GM13976 (cell line): ENCODE results near the gene MYCBP2.
"Not testable (repeated sequence)": the region's sequence is repeated elsewhere in the genome, so short reads cannot be mapped to it uniquely, and the experiment has no call there.

Source experiments
- DNase-seq: peaks from one replicate; pipeline ENCODE4 v3.0.0; 2012; ENCODE audit warnings: low spot score
- in situ Hi-C: fragments of 300-500 bp; cut with MboI; formaldehyde crosslinking; loops from one replicate; pipeline ENCODE4 v1.12.0; 2022; ENCODE audit warnings: low sequenced_read_pairs, mixed read lengths, inconsistent platforms; ENCODE audit not compliant: unreplicated experiment
- TF ChIP-seq, protein P1 (sequence below): IDR thresholded peaks from 2 replicates; pipeline ENCODE4 v1.5.1; 2012; ENCODE audit warnings: borderline replicate concordance, mild to moderate bottlenecking; ENCODE audit not compliant: insufficient read depth; ENCODE audit errors: extremely low read depth, missing control alignments, control extremely low read depth

Gene MYCBP2

DNA sequence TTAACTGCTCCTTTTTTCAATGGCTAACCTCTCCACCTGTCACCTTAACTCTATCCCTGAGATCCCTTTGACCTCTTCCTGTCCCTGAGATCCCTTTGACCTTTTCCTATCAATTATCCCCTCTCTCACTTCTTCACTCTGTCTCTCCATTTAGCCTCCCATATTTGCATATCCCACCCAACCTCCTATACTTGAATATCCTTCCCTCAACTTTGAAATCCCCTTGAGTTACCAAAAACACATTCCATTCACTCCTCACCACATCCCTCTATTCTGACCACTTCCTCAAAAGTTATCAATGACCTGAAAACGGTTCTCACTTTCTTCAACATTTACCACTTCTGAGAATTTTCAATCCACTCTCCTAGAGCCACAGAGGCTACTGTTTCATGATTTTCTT, 3.0 kb downstream of the MYCBP2 start:
- in situ Hi-C loops = no loop called here
- TF ChIP-seq, protein P1, sequence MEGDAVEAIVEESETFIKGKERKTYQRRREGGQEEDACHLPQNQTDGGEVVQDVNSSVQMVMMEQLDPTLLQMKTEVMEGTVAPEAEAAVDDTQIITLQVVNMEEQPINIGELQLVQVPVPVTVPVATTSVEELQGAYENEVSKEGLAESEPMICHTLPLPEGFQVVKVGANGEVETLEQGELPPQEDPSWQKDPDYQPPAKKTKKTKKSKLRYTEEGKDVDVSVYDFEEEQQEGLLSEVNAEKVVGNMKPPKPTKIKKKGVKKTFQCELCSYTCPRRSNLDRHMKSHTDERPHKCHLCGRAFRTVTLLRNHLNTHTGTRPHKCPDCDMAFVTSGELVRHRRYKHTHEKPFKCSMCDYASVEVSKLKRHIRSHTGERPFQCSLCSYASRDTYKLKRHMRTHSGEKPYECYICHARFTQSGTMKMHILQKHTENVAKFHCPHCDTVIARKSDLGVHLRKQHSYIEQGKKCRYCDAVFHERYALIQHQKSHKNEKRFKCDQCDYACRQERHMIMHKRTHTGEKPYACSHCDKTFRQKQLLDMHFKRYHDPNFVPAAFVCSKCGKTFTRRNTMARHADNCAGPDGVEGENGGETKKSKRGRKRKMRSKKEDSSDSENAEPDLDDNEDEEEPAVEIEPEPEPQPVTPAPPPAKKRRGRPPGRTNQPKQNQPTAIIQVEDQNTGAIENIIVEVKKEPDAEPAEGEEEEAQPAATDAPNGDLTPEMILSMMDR = no peak
- DNase-seq = no peak

DNA sequence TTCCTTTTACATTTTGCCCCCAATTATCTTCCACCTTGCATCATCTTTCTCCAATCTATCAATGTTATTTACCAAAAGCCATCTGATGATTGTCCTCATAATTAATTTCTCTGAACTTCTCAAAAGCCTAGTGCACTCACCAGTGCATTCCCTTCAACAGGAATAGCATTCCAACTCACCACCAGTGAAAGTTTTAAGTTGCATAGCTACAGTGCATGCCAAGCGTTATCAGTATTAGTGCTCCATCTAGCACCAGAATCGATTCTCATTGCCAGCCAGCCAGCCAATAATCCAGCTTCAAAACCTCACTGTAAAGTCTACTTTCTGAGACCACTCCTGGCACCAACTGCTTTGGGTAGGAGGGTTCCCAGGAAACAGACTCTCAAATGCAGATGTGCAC, 7.4 kb downstream of the MYCBP2 start:
- in situ Hi-C loops = no loop called here
- no peak for DNase-seq
- TF ChIP-seq, protein P1 = no peak

GRCh38 chr13:77318741-77319140, 8.2 kb downstream of the MYCBP2 start:
- TF ChIP-seq, protein P1 = no peak
- in situ Hi-C loops = no loop called here

GRCh38 chr13:77316430-77316829, 10.5 kb downstream of the MYCBP2 start:
- no peak for DNase-seq
- TF ChIP-seq, protein P1 = no peak
- in situ Hi-C loops = no loop called here

More at GRCh38 chr13:77318741-77319140, 8.2 kb downstream of the MYCBP2 start:
- no peak for DNase-seq

DNA sequence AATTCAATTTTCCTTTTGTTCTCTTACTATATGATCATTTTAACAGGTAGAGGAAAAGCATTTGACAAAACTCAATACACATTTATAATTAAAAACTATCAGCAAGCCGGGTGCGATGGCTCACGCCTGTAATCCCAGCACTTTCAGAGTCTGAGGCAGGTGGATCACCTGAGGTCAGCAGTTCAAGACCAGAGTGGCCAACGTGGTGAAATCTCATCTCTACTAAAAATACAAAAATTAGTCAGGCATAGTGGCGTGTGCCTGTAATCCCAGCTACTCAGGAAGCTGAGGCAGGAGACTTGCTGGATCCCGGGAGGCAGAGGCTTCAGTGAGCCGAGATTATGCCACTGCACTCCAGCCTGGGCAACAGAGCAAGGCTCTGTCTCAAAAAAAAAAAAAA, 11.4 kb downstream of the MYCBP2 start:
- in situ Hi-C loops, DNase-seq: not testable (repeated sequence)

DNA sequence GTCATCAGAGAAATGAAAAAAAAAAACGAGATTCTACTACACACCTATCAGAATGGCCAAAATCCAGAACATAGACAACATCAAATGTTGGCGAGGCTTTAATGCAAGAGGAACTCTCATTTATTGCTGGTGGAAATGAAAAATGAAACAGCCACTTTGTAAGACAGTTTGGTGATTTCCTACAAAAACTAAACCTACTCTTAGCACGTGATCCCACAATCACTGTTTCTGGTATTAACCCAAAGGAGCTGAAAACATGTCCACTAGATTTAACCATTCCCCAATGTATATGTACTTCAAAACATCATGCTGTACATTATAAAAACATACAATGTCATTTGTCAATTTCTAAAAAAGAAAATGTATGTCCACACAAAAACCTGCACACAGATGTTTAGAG, 13.0 kb downstream of the MYCBP2 start:
- DNase-seq = no peak
- in situ Hi-C loops = no loop called here
- TF ChIP-seq, protein P1 = no peak

- no peak for DNase-seq
These were observed 14.6 kb downstream of the MYCBP2 start for GRCh38 chr13:77312311-77312710.

More at GRCh38 chr13:77312311-77312710, 14.6 kb downstream of the MYCBP2 start:
- TF ChIP-seq, protein P1 = no peak
- in situ Hi-C loops = no loop called here
